Endodermal cell (in vitro differentiated cells): Measurements from ENCODE around the gene CLK4. TPM values are rescaled to one million over a fixed set of nuclear protein-coding genes. Genes with fewer than 3 reads are reported as not detected.

Experiments used
- DNase-seq: peaks from one replicate; pipeline ENCODE4 v3.0.0-alpha.2; 2017
- H3K27ac ChIP-seq: 2 replicates; pipeline ENCODE4 v1.5.1; 2013; ENCODE audit warnings: mild to moderate bottlenecking, low read depth, low read length, moderate library complexity
- H3K27me3 ChIP-seq: 2 replicates; pipeline ENCODE4 v1.6.1; 2013; ENCODE audit warnings: mild to moderate bottlenecking, low read length, moderate library complexity; ENCODE audit not compliant: insufficient read depth, control insufficient read depth, poor library complexity, severe bottlenecking
- H3K36me3 ChIP-seq: 2 replicates; pipeline ENCODE4 v1.7.0; 2013; ENCODE audit warnings: mild to moderate bottlenecking, low read length, moderate library complexity; ENCODE audit not compliant: control insufficient read depth, insufficient read depth
- H3K4me1 ChIP-seq: one replicate; pipeline ENCODE4 v1.7.0; 2013; ENCODE audit warnings: low read length; ENCODE audit not compliant: control insufficient read depth, insufficient read depth
- H3K4me3 ChIP-seq: 2 replicates; pipeline ENCODE4 v1.5.1; 2013; ENCODE audit warnings: mild to moderate bottlenecking, low read length, moderate library complexity
- H3K9ac ChIP-seq: 2 replicates; pipeline ENCODE4 v1.6.1; 2013; ENCODE audit warnings: mild to moderate bottlenecking, low read length, moderate library complexity; ENCODE audit not compliant: poor library complexity, severe bottlenecking; ENCODE audit errors: extremely low read depth
- H3K9me3 ChIP-seq: 2 replicates; pipeline ENCODE4 v1.6.1; 2013; ENCODE audit warnings: mild to moderate bottlenecking, low read length, moderate library complexity; ENCODE audit not compliant: control insufficient read depth
- H3K27ac Mint-ChIP-seq: 2 replicates; pipeline ENCODE4 v1.8.0; 2020; ENCODE audit warnings: mixed read lengths
- H3K27me3 Mint-ChIP-seq: 2 replicates; pipeline ENCODE4 v1.8.0; 2021; ENCODE audit warnings: mild to moderate bottlenecking, mixed read lengths; ENCODE audit not compliant: insufficient read depth
- H3K36me3 Mint-ChIP-seq: 2 replicates; pipeline ENCODE4 v1.8.0; 2020; ENCODE audit warnings: low read depth, mixed read lengths
- H3K4me1 Mint-ChIP-seq: 2 replicates; pipeline ENCODE4 v1.8.0; 2020; ENCODE audit warnings: mixed read lengths
- H3K4me3 Mint-ChIP-seq: 2 replicates; pipeline ENCODE4 v1.8.0; 2020; ENCODE audit warnings: mild to moderate bottlenecking, moderate library complexity, mixed read lengths
- H3K9me3 Mint-ChIP-seq: 2 replicates; pipeline ENCODE4 v1.8.0; 2020; ENCODE audit warnings: mild to moderate bottlenecking, mixed read lengths
- WGBS, 2 experiments: methylation state at CpG; one replicate each; pipeline versions ENCODE4 v1.1.5 to v1.1.7; 2013; ENCODE audit warnings: missing lambda C conversion rate in 2 of 2, mixed read lengths in 1 of 2; ENCODE audit not compliant: insufficient coverage in 1 of 2, insufficient read length in 1 of 2; 5-methylcytosine and 5-hydroxymethylcytosine counted together
- long read RNA-seq, 4 experiments: library from polyadenylated mRNA in 2 of 4; library from RNA in 1 of 4; library from capped mRNA in 1 of 4; stranded (forward) in 3 of 4; unstranded in 1 of 4; transcript quantifications; one replicate each; pipeline ENCODE4 v2.0.0, GENCODE V29; 2020 to 2021; ENCODE audit warnings: inconsistent platforms in 1 of 4
- polyA plus RNA-seq, 2 experiments: library from polyadenylated mRNA; stranded (reverse); fragments of 50-300 nt; gene quantifications; one replicate each; pipeline ENCODE4 v1.2.3, GENCODE V29; 2013
- total RNA-seq, 2 donors: library from RNA; stranded (reverse); fragmentation: NEBNext Ultra II Directional in 1 of 2; extraction: Animal tissue kit (Norgen Biotek cat#: 25700) in 1 of 2; gene quantifications; 2 replicates in 1 of 2; 3 replicates in 1 of 2; pipeline ENCODE4 v1.2.1, GENCODE V29; 2021
- TF ChIP-seq, protein P1 (sequence below): fragments of 200-600 bp; sonication (generic); conservative IDR thresholded peaks from 2 replicates; pipeline ENCODE4 v1.5.0; 2021; ENCODE audit warnings: antibody characterized with exemption, mild to moderate bottlenecking

The CLK4 gene
- total RNA-seq = 10 to 100 TPM; 14.9 to 19.4 TPM
- 19.0 TPM for polyA plus RNA-seq (2013, experiment 1 of 2)
- polyA plus RNA-seq (2013, experiment 2 of 2) = 18.7 TPM
- long read RNA-seq, experiment 1, partial matches to known transcripts = 1 of 2 reads
- long read RNA-seq, experiment 1, other reads (novel, unspliced or antisense) = 1 of 2 reads
- long read RNA-seq, experiment 2, partial matches to known transcripts = 2 of 21 reads
- long read RNA-seq, experiment 2, other reads (novel, unspliced or antisense) = 14 of 21 reads
- long read RNA-seq, experiment 3, transcript CLK4-201 (13 exons, 2,568 nt) = major isoform, 21 of 91 reads
- long read RNA-seq, experiment 3, partial matches to known transcripts = 3 of 91 reads
- long read RNA-seq, experiment 3, other reads (novel, unspliced or antisense) = 62 of 91 reads
- long read RNA-seq, experiment 4, partial matches to known transcripts = 2 of 16 reads
- long read RNA-seq, experiment 4, other reads (novel, unspliced or antisense) = 11 of 16 reads

- DNase-seq = peak; percentile 96
- peaks cover 15% of the 10 kb centered on the region for H3K36me3 ChIP-seq
- no peaks in the 10 kb centered on the region for H3K27me3 ChIP-seq
- peaks cover 3% of the 10 kb centered on the region for H3K4me1 ChIP-seq
- H3K4me3 Mint-ChIP-seq = peak within 1 kb of the TSS; percentile 86
- WGBS, 2 experiments = 0% methylated on average over 17 to 69 of the region's 79 CpGs
- peaks cover 17% of the 10 kb centered on the region for H3K27me3 Mint-ChIP-seq
- peaks cover 9% of the 10 kb centered on the region for H3K36me3 Mint-ChIP-seq
- peaks cover 15% of the 10 kb centered on the region for H3K4me1 Mint-ChIP-seq
- H3K9me3 Mint-ChIP-seq = peaks cover 6% of the 10 kb centered on the region
- peak within 1 kb of the TSS; percentile 97 for H3K9ac ChIP-seq
- peak within 1 kb of the TSS; percentile 100 for H3K27ac Mint-ChIP-seq
- TF ChIP-seq, protein P1, sequence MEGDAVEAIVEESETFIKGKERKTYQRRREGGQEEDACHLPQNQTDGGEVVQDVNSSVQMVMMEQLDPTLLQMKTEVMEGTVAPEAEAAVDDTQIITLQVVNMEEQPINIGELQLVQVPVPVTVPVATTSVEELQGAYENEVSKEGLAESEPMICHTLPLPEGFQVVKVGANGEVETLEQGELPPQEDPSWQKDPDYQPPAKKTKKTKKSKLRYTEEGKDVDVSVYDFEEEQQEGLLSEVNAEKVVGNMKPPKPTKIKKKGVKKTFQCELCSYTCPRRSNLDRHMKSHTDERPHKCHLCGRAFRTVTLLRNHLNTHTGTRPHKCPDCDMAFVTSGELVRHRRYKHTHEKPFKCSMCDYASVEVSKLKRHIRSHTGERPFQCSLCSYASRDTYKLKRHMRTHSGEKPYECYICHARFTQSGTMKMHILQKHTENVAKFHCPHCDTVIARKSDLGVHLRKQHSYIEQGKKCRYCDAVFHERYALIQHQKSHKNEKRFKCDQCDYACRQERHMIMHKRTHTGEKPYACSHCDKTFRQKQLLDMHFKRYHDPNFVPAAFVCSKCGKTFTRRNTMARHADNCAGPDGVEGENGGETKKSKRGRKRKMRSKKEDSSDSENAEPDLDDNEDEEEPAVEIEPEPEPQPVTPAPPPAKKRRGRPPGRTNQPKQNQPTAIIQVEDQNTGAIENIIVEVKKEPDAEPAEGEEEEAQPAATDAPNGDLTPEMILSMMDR = no peak
- peak within 1 kb of the TSS; percentile 93 for H3K4me3 ChIP-seq
- peaks cover 5% of the 10 kb centered on the region for H3K9me3 ChIP-seq
- peak within 1 kb of the TSS; percentile 84 for H3K27ac ChIP-seq
Observed at GRCh38 chr5:178626484-178627258, at the start of gene CLK4. Gene CLK4 (minus strand): TSS chr5:178627050. CDS start chr5:178623416, 3,634 bp downstream.

GRCh38 chr5:178675922-178676321 lies 49.1 kb upstream of the CLK4 start:
- Mint-ChIP-seq H3K27me3 (no peaks in the 10 kb centered on the region), H3K36me3 (no peaks in the 10 kb centered on the region), H3K27ac (no peak overlapping the region), H3K4me1 (no peaks in the 10 kb centered on the region), H3K9me3 (no peaks in the 10 kb centered on the region), H3K4me3 (no peak overlapping the region)
- H3K9ac ChIP-seq = no peak overlapping the region
- no peaks in the 10 kb centered on the region for H3K9me3 ChIP-seq
- DNase-seq = no peak
- H3K36me3 ChIP-seq = no peaks in the 10 kb centered on the region
- H3K4me1 ChIP-seq = no peaks in the 10 kb centered on the region
- TF ChIP-seq, protein P1 = no peak
- 87% methylated on average over 3 of the region's 3 CpGs; no CpG with 5 or more reads in 1 of the 2 experiments for WGBS, 2 experiments
- no peaks in the 10 kb centered on the region for H3K27me3 ChIP-seq
- H3K27ac ChIP-seq = no peak overlapping the region
- no peak overlapping the region for H3K4me3 ChIP-seq

GRCh38 chr5:178674334-178674733 lies 47.5 kb upstream of the CLK4 start:
- no peaks in the 10 kb centered on the region for H3K4me1 Mint-ChIP-seq
- no peak overlapping the region for H3K27ac ChIP-seq
- H3K27me3 ChIP-seq = no peaks in the 10 kb centered on the region
- no peaks in the 10 kb centered on the region for H3K36me3 ChIP-seq
- H3K27me3 Mint-ChIP-seq = peaks cover 12% of the 10 kb centered on the region
- no peak overlapping the region for H3K27ac Mint-ChIP-seq
- DNase-seq = no peak
- H3K9me3 ChIP-seq = no peaks in the 10 kb centered on the region
- no peak overlapping the region for H3K4me3 Mint-ChIP-seq
- no peaks in the 10 kb centered on the region for H3K4me1 ChIP-seq
- no peak overlapping the region for H3K9ac ChIP-seq
- H3K4me3 ChIP-seq = no peak overlapping the region
- TF ChIP-seq, protein P1 = no peak
- H3K9me3 Mint-ChIP-seq = no peaks in the 10 kb centered on the region
- H3K36me3 Mint-ChIP-seq = no peaks in the 10 kb centered on the region
